GM12875 (cell line): ENCODE measurements around the gene PARPBP.
A peak's percentile ranks its signal among the peaks of the same experiment; 100 is the strongest.
"Not testable (repeated sequence)": the region's sequence is repeated elsewhere in the genome, so short reads cannot be mapped to it uniquely, and the experiment has no call there.

Experiments
- H3K4me3 ChIP-seq: one replicate; pipeline ENCODE4 v1.5.1; 2011; ENCODE audit warnings: low read depth, low read length, control low read depth
- CTCF ChIP-seq: IDR thresholded peaks from 2 replicates; pipeline ENCODE4 v1.5.1; 2011; ENCODE audit warnings: low read depth, mild to moderate bottlenecking, control low read depth, inconsistent platforms, low read length, moderate library complexity, borderline replicate concordance; ENCODE audit not compliant: insufficient read depth

The PARPBP gene

GRCh38 chr12:102106905-102107304, 13.1 kb upstream of the PARPBP start:
- H3K4me3 ChIP-seq = no peak overlapping the region
- TF ChIP-seq CTCF = no peak

DNA sequence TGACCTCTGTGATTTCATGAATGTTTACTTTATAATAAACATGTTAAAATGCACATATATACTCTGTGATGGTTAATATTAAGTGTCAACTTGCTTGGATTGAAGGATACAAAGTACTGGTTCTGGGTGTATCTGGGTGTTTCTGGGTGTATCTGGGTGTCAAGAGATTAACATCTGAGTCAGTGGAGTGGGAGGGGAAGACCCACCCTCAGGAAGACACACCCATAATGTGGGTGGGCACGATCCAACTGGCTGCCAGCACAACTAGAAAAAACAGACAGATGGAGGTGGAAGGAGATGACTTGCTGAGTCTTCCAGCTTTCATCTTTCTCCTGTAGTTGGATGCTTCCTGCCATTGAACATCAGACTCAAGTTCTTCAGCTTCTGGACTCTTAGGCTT, 12.0 kb upstream of the PARPBP start:
- H3K4me3 ChIP-seq = no peak overlapping the region
- TF ChIP-seq CTCF = no peak

DNA sequence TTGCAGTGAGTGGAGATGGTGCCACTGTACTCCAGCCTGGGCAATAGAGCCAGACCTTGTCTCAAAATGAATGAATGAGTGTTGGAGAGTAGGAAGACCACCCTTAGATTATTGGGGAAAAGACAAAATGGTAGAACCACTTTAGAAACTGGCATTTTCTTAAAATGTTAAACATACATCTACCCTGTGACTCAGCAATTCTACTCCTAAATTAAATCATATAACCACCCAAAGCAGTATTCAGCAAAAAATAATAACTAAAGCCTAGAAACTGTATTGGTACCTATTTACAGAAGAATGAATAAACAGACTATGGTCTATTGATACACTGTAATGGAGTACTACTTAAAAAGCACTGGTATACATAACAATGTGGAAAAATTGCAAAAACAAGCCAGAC, 9.2 kb upstream of the PARPBP start:
- no peak for TF ChIP-seq CTCF

DNA sequence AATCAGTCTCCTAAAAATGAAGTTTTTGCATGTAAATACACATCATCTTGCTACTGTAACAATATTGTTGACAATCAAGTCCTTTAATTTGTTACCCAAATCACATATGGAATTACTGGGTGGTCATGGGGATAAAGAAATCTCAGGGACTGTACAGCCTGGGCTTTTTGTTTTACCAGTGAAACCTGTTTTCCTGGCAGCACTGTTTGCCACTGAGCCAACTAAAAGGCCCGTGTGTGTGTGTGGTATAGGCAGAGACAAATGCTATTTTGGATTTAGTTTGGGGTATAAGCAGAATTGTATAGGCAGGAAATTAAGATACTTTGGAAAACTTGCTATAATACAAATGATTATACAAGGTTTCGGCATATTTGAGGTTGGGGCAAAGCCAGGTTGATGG, 5.8 kb upstream of the PARPBP start:
- no peak for TF ChIP-seq CTCF
- H3K4me3 ChIP-seq = no peak overlapping the region

More for the DNA sequence above, 9.2 kb upstream of the PARPBP start:
- no peak overlapping the region for H3K4me3 ChIP-seq

- no peak overlapping the region for H3K4me3 ChIP-seq
- no peak for TF ChIP-seq CTCF
Measured at GRCh38 chr12:102116392-102116791, 3.6 kb upstream of the PARPBP start.

- no peak for TF ChIP-seq CTCF
- no peak overlapping the region for H3K4me3 ChIP-seq
Measured at GRCh38 chr12:102118874-102119273, 1.1 kb upstream of the PARPBP start.

GRCh38 chr12:102120564-102120873, 536 bp downstream of the PARPBP start:
- H3K4me3 ChIP-seq = peak overlapping the region; percentile 73
- TF ChIP-seq CTCF = no peak

DNA sequence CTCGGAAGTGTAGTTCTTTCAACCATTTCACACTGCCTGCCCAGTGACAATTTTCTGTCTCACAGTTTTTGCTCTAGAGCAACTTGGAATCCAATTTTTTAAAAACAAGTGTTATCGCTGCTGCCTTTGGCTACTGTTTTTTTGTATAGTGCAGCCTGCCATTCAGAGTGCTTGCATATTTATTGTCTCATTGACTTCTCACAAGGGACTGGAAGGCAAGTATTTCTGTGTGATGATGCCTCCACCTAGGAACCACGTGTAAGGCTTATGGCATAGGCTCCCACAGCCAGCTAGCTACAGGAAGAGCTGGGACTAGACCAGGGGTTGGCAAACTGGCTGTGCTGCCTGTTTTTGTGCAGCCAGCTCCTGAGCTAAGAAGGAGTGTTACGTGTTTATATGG, 903 bp downstream of the PARPBP start:
- no peak for TF ChIP-seq CTCF
- peak overlapping the region; percentile 73 for H3K4me3 ChIP-seq

GRCh38 chr12:102121328-102121727, 1.3 kb downstream of the PARPBP start:
- peak overlapping the region; percentile 73 for H3K4me3 ChIP-seq

DNA sequence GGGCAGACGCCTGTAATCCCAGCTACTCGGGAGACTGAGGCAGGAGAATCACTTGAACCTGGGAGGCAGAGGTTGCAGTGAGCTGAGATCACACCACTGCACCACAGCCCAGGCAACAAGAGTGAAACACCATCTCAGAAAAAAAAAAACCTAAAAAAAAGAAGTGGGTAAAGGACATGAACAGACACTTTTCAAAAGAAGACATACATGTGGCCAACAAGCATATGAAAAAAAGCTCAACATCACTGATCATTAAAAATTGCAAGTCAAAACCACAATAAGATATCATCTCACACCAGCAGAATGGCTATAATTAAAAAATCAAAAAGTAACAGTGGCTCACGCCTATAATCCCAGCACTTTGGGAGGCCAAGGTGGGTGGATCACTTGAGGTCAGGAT, 10.7 kb downstream of the PARPBP start:
- H3K4me3 ChIP-seq = not testable (repeated sequence)

DNA sequence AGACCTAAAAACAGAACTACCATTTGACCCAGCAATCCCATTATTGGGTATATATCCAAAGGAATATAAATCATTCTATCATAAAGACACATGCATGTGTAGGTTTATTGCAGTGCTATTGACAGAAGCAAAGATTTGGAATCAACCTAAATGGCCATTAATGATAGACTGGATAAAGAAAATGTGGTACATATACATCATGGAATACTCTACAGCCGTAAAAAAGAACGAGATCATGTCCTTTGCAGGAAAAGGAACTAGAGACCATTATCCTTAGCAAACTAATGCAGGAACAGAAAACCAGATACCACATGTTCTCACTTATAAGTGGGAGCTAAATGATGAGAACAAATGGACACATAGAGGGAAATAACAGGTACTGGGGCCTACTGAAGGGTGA, 11.5 kb downstream of the PARPBP start:
- H3K4me3 ChIP-seq = not testable (repeated sequence)

DNA sequence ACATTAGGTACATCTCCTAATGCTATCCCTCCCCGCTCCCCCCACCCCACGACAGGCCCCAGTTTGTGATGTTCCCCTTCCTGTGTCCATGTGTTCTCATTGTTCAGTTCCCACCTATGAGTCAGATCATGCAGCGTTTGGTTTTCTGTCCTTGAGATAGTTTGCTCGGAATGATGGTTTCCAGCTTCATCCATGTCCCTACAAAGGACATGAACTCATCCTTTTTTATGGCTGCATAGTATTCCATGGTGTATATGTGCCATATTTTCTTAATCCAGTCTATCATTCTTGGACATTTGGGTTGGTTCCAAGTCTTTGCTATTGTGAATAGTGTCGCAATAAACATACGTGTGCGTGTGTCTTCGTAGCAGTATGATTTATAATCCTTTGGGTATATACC, 17.6 kb downstream of the PARPBP start:
- not testable (repeated sequence) for H3K4me3 ChIP-seq
